ENCODE measurements around the gene DUSP3. TPM values are rescaled to one million over a fixed set of nuclear protein-coding genes. Genes with fewer than 3 reads are reported as not detected.

Gene DUSP3
- total and polyA plus RNA-seq, 5 donors from 2014 or later = 4.6 to 9.8 (median 6.3) TPM

GRCh38 chr17:43737722-43738121 is 41.1 kb downstream of the DUSP3 start:
- Histone ChIP-seq H3K9me3 (ENCODE audit: control insufficient read depth in 2 of 2, low read length in 2 of 2) (peaks cover 0 to 3% of the 10 kb centered on the region in 2 experiments), H3K27me3 (ENCODE audit: control insufficient read depth, insufficient read depth, low read length) (peaks cover 7% of the 10 kb centered on the region), H3K4me1 (ENCODE audit: control insufficient read depth, insufficient read depth, low read length, poor library complexity, severe bottlenecking) (no peaks in the 10 kb centered on the region), H3K36me3 (ENCODE audit: control insufficient read depth, insufficient read depth, low read length) (no peaks in the 10 kb centered on the region), H3K4me3 (ENCODE audit: low read depth, low read length) (no peak overlapping the region), H3K27ac (ENCODE audit: insufficient read depth, low read length, poor library complexity, severe bottlenecking) (no peak overlapping the region)
- DNase-seq = no peak
- Mint-ChIP-seq H3K4me1 (no peaks in the 10 kb centered on the region), H3K27me3 (peaks cover 27% of the 10 kb centered on the region), H3K36me3 (no peaks in the 10 kb centered on the region), H3K4me3 (no peak overlapping the region), H3K9me3 (peaks cover 0 to 9% (median under 1%) of the 10 kb centered on the region in 7 donors), H3K27ac (no peak overlapping the region)
- ATAC-seq (ENCODE audit: low read depth in 2 of 2) = no peak

GRCh38 chr17:43736389-43736788 is 42.4 kb downstream of the DUSP3 start:
- DNase-seq = no peak
- Histone ChIP-seq H3K4me3 (ENCODE audit: low read depth, low read length) (no peak overlapping the region), H3K4me1 (ENCODE audit: control insufficient read depth, insufficient read depth, low read length, poor library complexity, severe bottlenecking) (no peaks in the 10 kb centered on the region), H3K36me3 (ENCODE audit: control insufficient read depth, insufficient read depth, low read length) (no peaks in the 10 kb centered on the region), H3K27ac (ENCODE audit: insufficient read depth, low read length, poor library complexity, severe bottlenecking) (no peak overlapping the region), H3K9me3 (ENCODE audit: control insufficient read depth in 2 of 2, low read length in 2 of 2) (peaks cover 0 to 3% of the 10 kb centered on the region in 2 experiments), H3K27me3 (ENCODE audit: control insufficient read depth, insufficient read depth, low read length) (peaks cover 7% of the 10 kb centered on the region)
- H3K27me3 Mint-ChIP-seq = peaks cover 27% of the 10 kb centered on the region
- ATAC-seq (ENCODE audit: low read depth in 2 of 2) = no peak
- no peaks in the 10 kb centered on the region for H3K36me3 Mint-ChIP-seq
- no peak overlapping the region for H3K27ac Mint-ChIP-seq
- H3K4me3 Mint-ChIP-seq = no peak overlapping the region
- H3K9me3 Mint-ChIP-seq = peaks cover 0 to 9% (median 0%) of the 10 kb centered on the region in 7 donors
- no peaks in the 10 kb centered on the region for H3K4me1 Mint-ChIP-seq

GRCh38 chr17:43734376-43734775 is 44.4 kb downstream of the DUSP3 start:
- Mint-ChIP-seq H3K27ac (no peak overlapping the region), H3K4me3 (no peak overlapping the region)

GRCh38 chr17:43733956-43734355 is 44.8 kb downstream of the DUSP3 start:
- Histone ChIP-seq H3K27ac (ENCODE audit: insufficient read depth, low read length, poor library complexity, severe bottlenecking) (no peak overlapping the region), H3K9me3 (ENCODE audit: control insufficient read depth in 2 of 2, low read length in 2 of 2) (peaks cover 0 to 3% of the 10 kb centered on the region in 2 experiments), H3K4me3 (ENCODE audit: low read depth, low read length) (no peak overlapping the region), H3K27me3 (ENCODE audit: control insufficient read depth, insufficient read depth, low read length) (peaks cover 4% of the 10 kb centered on the region), H3K36me3 (ENCODE audit: control insufficient read depth, insufficient read depth, low read length) (no peaks in the 10 kb centered on the region), H3K4me1 (ENCODE audit: control insufficient read depth, insufficient read depth, low read length, poor library complexity, severe bottlenecking) (no peaks in the 10 kb centered on the region)
- no peaks in the 10 kb centered on the region for H3K36me3 Mint-ChIP-seq
- H3K27me3 Mint-ChIP-seq = peaks cover 19% of the 10 kb centered on the region
- H3K27ac Mint-ChIP-seq = no peak overlapping the region
- ATAC-seq (ENCODE audit: low read depth in 2 of 2) = no peak
- peaks cover 0 to 9% (median 0%) of the 10 kb centered on the region in 7 donors for H3K9me3 Mint-ChIP-seq
- no peak overlapping the region for H3K4me3 Mint-ChIP-seq
- DNase-seq = no peak
- no peaks in the 10 kb centered on the region for H3K4me1 Mint-ChIP-seq

More at GRCh38 chr17:43734376-43734775, 44.4 kb downstream of the DUSP3 start:
- H3K27ac ChIP-seq (ENCODE audit: insufficient read depth, low read length, poor library complexity, severe bottlenecking) = no peak overlapping the region
- Mint-ChIP-seq H3K9me3 (peaks cover 0 to 9% (median 0%) of the 10 kb centered on the region in 7 donors), H3K36me3 (no peaks in the 10 kb centered on the region), H3K4me1 (no peaks in the 10 kb centered on the region), H3K27me3 (peaks cover 19% of the 10 kb centered on the region)
- no peaks in the 10 kb centered on the region for H3K4me1 ChIP-seq (ENCODE audit: control insufficient read depth, insufficient read depth, low read length, poor library complexity, severe bottlenecking)
- ATAC-seq (ENCODE audit: low read depth in 2 of 2) (no peak), DNase-seq (no peak)
- H3K9me3 ChIP-seq (ENCODE audit: control insufficient read depth in 2 of 2, low read length in 2 of 2) = peaks cover 0 to 3% of the 10 kb centered on the region in 2 experiments
- peaks cover 6% of the 10 kb centered on the region for H3K27me3 ChIP-seq (ENCODE audit: control insufficient read depth, insufficient read depth, low read length)
- H3K36me3 ChIP-seq (ENCODE audit: control insufficient read depth, insufficient read depth, low read length) = no peaks in the 10 kb centered on the region
- H3K4me3 ChIP-seq (ENCODE audit: low read depth, low read length) = no peak overlapping the region

GRCh38 chr17:43732958-43733357 is 45.8 kb downstream of the DUSP3 start:
- no peak overlapping the region for H3K27ac Mint-ChIP-seq
- H3K4me1 Mint-ChIP-seq = no peaks in the 10 kb centered on the region
- no peaks in the 10 kb centered on the region for H3K36me3 ChIP-seq (ENCODE audit: control insufficient read depth, insufficient read depth, low read length)
- no peak overlapping the region for H3K27ac ChIP-seq (ENCODE audit: insufficient read depth, low read length, poor library complexity, severe bottlenecking)
- peaks cover 0 to 9% (median 0%) of the 10 kb centered on the region in 7 donors for H3K9me3 Mint-ChIP-seq
- no peaks in the 10 kb centered on the region for H3K4me1 ChIP-seq (ENCODE audit: control insufficient read depth, insufficient read depth, low read length, poor library complexity, severe bottlenecking)
- H3K9me3 ChIP-seq (ENCODE audit: control insufficient read depth in 2 of 2, low read length in 2 of 2) = peaks cover 0 to 3% of the 10 kb centered on the region in 2 experiments
- no peak overlapping the region for H3K4me3 Mint-ChIP-seq
- H3K4me3 ChIP-seq (ENCODE audit: low read depth, low read length) = no peak overlapping the region
- DNase-seq = no peak
- H3K27me3 Mint-ChIP-seq = peaks cover 13% of the 10 kb centered on the region
- no peak for ATAC-seq (ENCODE audit: low read depth in 2 of 2)
- H3K27me3 ChIP-seq (ENCODE audit: control insufficient read depth, insufficient read depth, low read length) = peaks cover 4% of the 10 kb centered on the region
- no peaks in the 10 kb centered on the region for H3K36me3 Mint-ChIP-seq

GRCh38 chr17:43728081-43728480 is 50.7 kb downstream of the DUSP3 start:
- no peaks in the 10 kb centered on the region for H3K9me3 ChIP-seq (ENCODE audit: control insufficient read depth in 2 of 2, low read length in 2 of 2)
- DNase-seq (no peak), ATAC-seq (ENCODE audit: low read depth in 2 of 2) (no peak)
- H3K27me3 Mint-ChIP-seq = peaks cover 8% of the 10 kb centered on the region
- peaks cover 0 to 1% (median 0%) of the 10 kb centered on the region in 7 donors for H3K9me3 Mint-ChIP-seq
- no peaks in the 10 kb centered on the region for H3K36me3 ChIP-seq (ENCODE audit: control insufficient read depth, insufficient read depth, low read length)
- no peak overlapping the region for H3K27ac ChIP-seq (ENCODE audit: insufficient read depth, low read length, poor library complexity, severe bottlenecking)
- H3K4me3 Mint-ChIP-seq = no peak overlapping the region
- H3K27me3 ChIP-seq (ENCODE audit: control insufficient read depth, insufficient read depth, low read length) = no peaks in the 10 kb centered on the region
- no peaks in the 10 kb centered on the region for H3K4me1 ChIP-seq (ENCODE audit: control insufficient read depth, insufficient read depth, low read length, poor library complexity, severe bottlenecking)
- H3K4me3 ChIP-seq (ENCODE audit: low read depth, low read length) = no peak overlapping the region
- H3K27ac Mint-ChIP-seq = no peak overlapping the region
- no peaks in the 10 kb centered on the region for H3K36me3 Mint-ChIP-seq
- H3K4me1 Mint-ChIP-seq = no peaks in the 10 kb centered on the region

- no peak overlapping the region for H3K27ac ChIP-seq (ENCODE audit: insufficient read depth, low read length, poor library complexity, severe bottlenecking)
- no peaks in the 10 kb centered on the region for H3K36me3 ChIP-seq (ENCODE audit: control insufficient read depth, insufficient read depth, low read length)
- H3K27ac Mint-ChIP-seq = no peak overlapping the region
- H3K4me1 Mint-ChIP-seq = peaks cover 4 to 11% (median 8%) of the 10 kb centered on the region in 4 donors
- peaks cover 0 to 4% (median 0%) of the 10 kb centered on the region in 7 donors for H3K9me3 Mint-ChIP-seq
- H3K4me3 ChIP-seq (ENCODE audit: low read depth, low read length) = no peak overlapping the region
- DNase-seq (no peak), ATAC-seq (ENCODE audit: low read depth in 2 of 2) (no peak)
- no peaks in the 10 kb centered on the region for H3K36me3 Mint-ChIP-seq
- no peaks in the 10 kb centered on the region for H3K9me3 ChIP-seq (ENCODE audit: control insufficient read depth in 2 of 2, low read length in 2 of 2)
- H3K4me3 Mint-ChIP-seq = peak overlapping the region in 1 of 4 donors; percentile 47
- H3K27me3 ChIP-seq (ENCODE audit: control insufficient read depth, insufficient read depth, low read length) = no peaks in the 10 kb centered on the region
- H3K4me1 ChIP-seq (ENCODE audit: control insufficient read depth, insufficient read depth, low read length, poor library complexity, severe bottlenecking) = peaks cover 5% of the 10 kb centered on the region
- H3K27me3 Mint-ChIP-seq = peaks cover 20% of the 10 kb centered on the region
Observed at GRCh38 chr17:43723697-43724359, 54.9 kb downstream of the DUSP3 start.

Data from CD4-positive, CD25-positive, alpha-beta regulatory T cell (primary cell).